Activated gamma-delta T cell (primary cell): ENCODE measurements around the gene RELT.

Experiments used
- DNase-seq: peaks from one replicate; lab custom pipeline; 2025; lab: John Stamatoyannopoulos, UW

RELT gene

DNA sequence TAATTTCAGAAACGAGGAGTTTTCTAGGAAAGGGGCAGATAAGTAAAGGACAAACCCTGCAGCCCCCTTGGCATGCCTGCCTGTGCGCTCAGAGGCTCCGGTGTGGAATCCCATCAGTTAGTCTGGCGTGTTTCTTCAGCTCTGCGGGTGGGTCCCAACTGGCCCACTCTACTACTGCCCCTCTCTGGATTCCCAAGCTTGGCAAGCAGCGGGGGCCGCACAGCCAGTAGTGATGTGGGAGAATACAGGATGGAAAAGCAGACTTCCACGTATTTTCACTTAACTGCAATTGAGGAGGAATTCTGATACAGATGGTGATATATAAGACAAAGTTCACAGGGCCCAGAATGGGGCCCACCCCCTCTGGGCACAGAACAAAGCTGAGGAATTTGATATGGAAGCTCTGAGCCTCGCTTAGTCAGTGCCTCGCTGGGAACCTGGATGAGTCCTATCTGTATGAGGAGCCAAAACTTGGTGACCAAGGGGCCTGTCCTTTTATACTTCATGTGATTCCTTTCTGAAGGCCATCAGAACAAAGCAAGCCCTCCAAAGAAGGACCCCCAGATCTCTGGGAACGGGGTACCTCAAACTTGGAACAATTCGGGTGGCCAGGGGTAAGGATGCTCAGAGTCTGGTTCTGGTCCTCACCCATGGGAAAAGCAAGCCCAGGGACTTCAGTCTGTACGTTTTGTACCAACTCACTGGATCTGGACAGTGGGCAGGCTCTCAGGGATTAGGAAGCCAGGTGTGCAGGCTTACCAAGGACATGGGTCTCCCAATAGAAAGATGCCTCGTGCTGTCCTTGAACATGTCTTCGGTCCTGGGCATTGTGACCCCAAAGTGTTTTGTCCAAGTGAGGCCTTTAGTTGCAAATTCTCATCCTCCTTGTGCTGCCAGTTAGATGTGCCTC is 26.0 kb downstream of the RELT start:
- no peak for DNase-seq

DNA sequence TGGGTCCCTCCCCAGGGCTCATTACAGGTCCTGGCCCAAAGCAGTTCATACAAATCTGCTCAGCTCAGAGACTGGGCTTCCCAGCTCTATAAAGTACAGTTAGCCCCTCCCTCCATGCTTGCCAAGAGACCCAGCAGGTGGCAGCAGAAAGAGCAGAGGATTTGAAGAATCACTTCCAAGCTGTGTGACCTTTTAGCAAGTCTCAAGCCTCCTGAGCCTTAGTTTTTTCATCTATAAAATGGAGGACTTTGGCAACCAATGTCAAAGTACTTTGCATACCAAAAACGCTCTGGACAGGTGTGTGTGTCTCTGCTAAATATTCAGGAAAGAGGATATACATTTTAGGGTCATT is 26.6 kb downstream of the RELT start:
- DNase-seq, result no peak

DNA sequence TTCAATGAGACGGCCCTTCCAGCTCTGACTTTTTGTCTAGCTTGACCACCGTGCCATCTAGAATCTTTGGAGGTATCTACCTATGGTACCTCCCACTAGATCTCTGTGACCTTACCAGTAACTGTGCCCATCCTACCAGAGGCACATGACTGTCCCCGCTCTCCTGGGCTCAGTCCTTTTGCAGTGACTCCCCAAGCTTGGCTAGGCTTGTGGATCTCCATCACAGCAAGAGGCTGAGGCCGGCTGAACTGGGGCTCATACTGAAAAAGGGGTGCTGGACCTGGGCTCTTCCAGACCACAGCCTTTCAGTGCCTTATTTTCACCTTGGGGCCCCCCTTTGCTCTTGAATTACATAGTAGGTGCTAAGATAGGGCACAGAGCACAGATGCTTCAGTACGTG is 27.3 kb downstream of the RELT start:
- DNase-seq, result no peak

DNA sequence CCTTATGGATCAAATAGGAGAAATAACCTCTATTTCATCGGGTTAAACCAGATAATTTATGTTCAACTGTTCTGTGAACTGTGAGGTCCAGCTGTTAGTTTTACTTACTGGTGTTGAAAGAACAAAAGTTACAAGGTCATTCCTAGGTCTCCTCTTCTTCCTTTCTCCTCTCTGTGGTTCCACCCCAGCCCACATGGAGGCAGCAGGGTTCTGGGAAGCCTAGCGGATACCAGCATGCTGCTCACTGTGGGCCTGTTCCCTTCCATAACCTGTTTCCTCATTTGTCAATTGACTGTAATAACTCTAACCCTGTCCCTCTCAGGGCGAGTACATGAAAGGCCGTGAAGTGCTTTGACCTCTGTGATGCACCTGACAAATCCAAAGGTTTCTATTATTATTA is 27.8 kb downstream of the RELT start:
- no peak for DNase-seq

DNA sequence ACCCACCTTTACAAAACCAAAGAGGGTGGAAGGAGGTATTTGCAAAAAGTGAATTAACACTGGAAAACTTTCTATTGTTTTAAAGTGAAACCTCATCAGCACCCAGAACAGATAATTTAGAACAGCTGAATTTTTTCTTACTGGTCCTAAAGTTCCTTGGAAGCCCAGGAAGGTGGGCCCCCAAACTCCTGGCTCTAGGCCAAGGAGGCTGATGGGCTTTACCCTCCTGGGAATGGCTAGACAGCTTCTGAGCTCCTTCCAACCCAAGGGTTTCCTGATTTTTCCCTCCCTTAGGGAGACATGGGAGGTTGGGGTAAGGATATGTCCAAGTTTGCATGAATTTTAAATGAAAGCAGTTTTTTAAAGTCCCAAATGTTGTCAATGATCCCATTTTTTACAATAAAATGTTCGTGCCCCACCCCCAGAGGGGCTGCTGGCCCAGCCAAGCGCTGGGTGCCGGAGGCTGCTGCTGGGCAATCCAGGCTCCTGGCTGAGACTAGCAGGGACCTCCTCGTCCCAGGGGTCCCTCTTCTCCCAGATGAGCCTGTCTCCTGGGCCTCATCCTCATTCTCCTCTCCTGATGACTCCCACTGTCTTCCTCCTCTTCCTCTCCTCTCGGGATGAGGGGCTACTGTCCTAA is 28.4 kb downstream of the RELT start:
- DNase-seq, result no peak

DNA sequence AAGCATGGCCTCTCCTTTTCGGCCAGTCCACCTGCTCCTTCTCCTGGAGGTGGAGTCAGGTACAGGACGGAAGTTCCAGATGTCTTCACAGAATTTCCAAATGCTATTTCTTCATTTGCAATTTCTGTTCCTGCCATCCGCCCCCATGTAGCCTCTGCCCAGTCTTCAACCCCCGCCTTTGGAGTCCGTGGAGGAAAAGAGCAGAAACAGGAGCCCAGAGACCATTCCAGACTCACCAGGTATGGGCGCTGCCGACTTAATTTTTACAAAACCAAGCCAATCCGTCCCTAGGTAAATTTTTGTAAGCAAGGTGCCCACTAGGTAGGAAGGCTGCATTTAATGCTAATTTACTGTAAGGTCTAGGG is 28.9 kb downstream of the RELT start:
- no peak for DNase-seq

DNA sequence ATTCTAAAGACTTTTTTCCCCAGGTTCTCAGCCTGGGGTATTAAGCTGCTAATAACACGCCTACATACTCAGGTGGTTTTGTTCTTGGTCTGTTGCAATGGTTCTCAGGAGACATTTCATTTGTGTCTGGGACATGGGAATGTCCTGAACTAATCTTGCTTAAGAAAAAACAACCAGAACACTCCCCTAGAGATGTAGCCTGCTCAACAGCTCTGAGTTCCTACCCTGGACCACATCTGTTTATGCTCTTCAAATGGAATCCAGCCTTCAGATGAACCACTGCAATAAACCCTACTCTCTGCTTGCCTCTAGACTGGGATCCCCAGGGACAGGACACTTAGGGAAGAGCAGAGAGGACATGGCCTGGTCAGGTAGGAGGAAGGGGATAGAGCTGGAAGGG is 29.9 kb downstream of the RELT start:
- no peak for DNase-seq

DNA sequence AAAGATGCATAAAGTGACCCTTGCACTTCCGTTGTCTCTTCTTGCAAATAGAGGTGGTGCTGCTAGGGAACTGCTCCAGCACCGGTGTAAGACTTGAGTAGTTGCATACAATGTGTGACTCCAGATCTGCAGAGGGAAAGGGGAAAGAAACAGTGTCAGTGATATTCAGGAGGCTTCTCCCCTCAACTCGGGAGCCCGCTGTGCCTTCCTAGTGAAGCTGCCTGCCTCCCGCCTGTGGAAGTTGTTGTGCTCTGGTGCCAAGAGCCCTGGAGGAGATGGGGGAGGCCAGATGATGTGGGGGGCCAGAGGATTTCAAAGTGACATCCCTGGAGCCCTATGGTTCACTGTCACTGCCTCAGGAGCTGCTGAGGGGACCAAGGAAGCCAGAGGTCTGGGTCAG is 30.4 kb downstream of the RELT start:
- no peak for DNase-seq

DNA sequence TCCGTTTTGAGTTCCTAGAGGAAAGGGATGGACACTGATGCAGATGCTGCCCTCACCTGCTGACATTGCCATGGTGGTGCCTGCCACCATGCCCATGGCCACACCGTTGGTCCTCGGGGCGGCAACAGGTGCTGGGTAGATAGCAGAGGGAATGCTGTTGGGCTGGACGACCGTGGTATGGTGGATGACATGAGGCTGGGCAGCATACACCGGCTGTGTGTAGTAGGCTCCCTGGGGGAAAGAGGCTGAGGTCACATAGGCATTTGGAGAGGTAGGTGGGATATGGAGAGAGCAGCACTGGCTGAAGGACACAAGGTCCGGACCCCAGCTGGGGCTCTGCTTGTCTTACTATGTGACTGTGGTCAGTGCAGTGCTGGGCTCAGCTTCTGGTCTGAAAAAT is 33.2 kb downstream of the RELT start:
- DNase-seq, result no peak

DNA sequence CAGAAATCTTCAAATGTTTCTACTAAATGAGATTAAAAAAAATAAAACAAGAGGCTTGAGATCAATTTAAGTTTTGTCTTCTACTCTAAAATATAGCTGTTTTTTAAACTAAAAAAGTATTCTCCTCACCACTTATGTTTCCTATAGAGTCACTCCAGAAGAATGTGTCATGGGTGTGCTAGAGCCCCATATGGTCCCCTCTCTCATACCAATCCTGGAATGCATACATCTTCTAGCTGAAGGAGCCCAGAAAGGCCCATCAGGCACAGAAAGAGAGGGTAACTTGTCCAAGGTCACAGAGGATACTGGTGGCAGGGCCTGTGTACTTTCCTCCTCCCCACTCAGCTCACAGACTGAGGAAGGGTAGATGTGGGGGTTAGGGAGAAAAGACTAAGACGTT is 34.4 kb downstream of the RELT start:
- no peak for DNase-seq

DNA sequence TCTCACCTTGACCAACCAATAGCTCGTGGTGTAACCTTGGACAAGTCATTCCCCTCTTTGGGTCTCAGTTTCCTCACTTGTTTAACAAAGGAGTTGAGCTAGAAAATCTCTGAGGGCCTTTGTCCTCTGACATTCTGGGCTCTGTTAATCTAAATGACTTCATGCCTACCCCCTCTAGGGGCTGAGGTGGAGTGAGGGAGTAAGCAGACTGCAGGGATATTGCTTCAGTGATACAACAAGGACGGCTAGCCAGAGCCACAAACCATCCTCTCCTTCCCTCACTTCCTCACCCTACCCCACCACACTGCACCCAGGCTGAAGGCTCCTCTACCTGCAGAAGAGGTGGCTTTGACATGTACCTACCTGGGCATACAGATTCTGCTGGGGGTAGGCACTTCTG is 34.8 kb downstream of the RELT start:
- no peak for DNase-seq

DNA sequence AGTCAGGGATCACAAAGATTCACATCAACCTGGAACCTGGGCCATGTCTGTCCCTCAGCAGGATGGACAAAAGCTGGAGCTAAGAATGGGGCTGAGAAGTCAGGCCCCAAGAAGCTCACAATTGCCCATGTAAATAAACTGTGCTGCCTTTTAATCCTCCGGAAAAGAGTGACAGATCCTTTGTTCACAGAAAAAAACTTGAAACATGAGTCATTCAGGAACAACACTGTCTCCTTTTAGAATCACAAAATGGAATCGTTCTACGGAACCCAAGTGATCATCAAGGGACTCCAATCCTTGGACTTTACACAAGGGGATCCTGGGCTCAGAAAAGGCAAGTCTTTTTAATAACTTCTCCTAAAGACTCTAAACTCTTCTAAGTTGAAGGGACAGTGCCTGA is 36.1 kb downstream of the RELT start:
- DNase-seq, result no peak

DNA sequence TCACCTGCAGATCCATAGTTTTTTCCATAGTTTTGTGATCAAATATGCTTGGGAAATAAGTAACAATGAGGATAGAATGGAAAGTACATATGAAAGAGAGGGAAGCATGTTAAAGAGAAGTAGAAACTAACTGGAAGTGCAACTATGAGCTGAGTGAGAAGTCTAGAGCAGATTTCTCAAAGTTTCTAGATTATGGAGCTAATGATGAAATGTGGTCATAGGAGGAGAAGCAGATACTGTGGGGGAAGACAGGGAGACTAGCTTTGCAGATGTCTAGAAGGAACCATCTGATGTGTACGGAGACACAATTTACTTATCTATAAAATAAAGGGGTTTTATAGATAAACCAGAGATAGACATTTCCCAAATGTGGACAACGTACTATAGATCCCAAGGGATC is 37.1 kb downstream of the RELT start:
- no peak for DNase-seq

DNA sequence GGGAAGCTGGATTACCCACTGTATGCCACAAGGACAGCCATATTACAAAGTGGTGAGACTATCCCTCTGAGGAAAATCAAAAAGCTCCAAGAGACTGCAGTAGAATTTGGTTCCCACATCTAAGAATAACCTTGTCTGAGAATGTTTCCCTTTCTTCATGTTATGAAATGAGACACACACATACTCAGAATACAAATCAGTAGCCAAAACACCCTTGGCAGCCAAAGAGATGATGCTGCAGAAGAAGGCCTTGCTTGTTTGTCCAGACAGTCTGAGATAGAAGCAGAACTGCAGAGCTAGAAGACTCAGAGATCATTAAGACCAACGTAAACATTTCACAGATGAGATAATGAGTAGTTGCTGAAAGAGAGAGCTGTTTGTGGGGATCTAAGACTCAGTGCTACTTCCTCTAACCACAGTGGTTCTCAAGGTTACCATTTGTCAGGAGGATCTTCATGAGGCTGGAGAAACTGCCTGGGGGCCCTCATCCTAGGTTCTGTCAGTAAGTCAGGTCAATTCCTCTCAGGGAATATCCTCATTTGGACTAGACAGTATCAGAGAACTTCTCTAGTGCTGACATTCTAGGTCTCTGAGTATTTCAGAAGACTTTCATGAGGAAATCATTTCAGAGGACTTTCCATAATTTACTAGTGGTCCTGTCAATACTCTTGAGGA is 38.9 kb downstream of the RELT start:
- DNase-seq, result no peak

DNA sequence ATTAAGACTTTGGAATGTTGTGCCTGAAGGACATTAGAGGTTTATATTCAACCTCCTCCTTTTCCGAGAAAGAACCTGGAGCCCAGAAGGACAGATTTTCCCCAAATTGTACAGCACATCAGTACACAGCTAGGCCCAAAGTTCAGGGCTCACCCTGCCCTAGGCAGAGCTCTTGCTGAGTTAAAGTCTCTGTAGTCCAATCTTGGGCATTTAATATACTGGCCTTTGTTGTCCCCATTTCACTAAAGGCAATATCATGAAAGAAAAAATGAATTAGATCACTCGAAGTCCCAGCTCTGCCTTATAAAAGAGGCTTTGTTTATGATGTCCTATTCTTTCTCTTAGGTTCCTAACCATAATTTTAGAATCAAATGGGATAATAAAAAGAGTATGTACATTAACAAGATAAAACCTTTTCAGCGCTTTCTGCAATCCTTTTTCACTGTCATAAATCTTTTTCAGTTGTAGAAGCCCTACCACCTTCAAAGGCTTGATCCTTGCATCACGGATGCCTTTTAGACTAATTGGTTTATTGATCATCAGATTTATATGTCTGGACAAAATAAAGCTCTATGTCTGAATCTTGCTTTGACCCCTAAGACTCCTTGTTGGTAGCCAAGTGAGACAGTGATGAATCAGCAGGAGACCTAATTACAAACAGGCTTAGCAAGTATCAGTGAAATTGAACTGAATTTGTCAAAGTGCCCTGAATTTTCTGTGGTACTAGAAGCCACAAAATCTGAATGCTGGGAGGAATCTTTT is 39.8 kb downstream of the RELT start:
- DNase-seq, result no peak

DNA sequence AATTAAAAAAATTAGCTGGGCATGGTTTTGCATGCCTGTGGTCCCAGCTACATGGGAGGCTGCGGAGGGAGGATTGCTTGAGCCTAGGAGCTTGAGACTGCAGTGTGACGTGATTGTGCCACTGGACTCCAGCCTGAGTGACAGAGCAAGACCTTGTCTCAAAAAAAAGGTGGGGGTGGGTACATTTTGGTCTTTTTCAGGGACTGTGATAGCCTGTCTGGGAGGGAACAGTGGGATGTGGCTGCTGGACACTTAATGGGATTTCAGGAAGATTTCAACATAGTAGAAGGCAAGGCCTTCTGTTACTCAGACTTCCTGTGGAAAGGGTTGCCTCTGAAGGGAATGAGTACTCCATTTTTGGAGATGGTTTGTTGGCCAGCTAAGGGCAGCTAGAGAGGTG is 40.6 kb downstream of the RELT start:
- no peak for DNase-seq

DNA sequence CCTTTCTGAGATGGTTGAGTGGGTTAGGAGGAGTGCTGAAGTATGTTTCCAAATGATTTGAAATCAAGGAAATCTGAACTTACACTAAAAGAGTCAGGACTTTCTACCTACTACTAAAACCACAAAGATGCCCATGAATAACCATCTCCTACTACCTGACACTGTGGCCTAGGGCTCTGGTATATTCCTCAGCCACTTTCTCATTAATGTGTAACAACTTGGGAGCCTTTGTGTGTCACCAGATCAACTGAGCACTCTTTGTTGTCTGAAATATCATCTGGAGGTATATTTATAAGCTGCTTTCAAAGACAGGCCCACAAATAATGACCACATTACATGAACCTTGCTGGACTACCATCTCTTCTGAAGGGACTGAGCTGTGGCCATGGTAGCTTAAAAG is 43.9 kb downstream of the RELT start:
- no peak for DNase-seq

DNA sequence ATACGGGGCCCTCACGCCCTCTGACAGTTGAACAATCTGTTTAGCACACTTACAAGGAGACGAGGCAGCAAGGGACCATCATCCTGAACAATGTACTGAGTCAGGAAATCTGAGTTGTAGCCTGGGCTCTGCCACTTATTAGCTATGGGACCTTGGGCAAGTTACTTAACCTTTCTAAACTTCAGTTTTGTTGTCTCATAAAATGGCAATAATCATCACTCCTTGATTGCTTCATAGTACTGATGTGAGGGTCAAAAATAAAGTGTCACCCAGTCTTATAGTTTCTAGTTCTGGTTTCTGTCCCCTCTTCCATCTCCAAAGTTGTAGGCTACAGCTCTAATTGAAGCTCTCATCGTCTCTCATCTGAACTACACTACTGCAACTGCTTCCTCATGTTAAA is 46.7 kb downstream of the RELT start:
- DNase-seq, result no peak

DNA sequence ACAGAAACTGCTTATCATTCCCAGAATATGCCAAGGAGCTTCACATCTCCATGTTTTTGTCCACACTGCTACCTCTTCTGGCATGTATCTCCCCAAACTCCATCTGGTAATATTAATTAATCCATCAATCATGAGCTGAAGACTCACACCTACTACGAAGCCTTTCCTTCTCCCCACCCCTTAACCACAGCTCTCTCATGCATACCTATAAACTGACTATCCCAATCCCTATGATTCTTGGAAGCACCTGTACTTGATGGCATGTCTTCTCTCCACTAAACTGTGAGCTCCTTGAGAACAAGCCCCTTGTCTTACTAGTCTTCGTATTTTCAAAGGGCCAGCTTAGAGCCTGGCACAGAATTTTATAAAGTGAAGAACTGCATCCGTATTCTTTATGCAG is 47.3 kb downstream of the RELT start:
- DNase-seq, result no peak

DNA sequence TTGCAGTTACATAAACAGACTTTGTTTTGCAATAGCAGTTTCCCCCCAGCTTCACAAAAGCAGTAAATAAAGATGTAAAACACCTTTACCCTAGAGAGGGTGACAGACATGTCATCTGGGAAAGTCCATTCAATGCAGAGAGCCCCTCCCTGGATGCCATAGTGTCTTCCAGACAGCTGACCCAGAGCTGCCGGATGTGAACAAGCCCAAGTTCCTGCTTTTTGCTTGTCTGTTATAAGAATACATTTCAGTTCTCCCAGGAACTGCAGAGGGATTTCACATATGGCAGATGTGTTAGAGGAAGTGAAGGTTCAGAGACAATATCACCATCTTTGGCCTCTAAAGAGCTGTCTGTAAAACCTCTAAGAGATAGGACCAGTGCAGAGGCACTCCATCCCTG is 48.9 kb downstream of the RELT start:
- no peak for DNase-seq

DNA sequence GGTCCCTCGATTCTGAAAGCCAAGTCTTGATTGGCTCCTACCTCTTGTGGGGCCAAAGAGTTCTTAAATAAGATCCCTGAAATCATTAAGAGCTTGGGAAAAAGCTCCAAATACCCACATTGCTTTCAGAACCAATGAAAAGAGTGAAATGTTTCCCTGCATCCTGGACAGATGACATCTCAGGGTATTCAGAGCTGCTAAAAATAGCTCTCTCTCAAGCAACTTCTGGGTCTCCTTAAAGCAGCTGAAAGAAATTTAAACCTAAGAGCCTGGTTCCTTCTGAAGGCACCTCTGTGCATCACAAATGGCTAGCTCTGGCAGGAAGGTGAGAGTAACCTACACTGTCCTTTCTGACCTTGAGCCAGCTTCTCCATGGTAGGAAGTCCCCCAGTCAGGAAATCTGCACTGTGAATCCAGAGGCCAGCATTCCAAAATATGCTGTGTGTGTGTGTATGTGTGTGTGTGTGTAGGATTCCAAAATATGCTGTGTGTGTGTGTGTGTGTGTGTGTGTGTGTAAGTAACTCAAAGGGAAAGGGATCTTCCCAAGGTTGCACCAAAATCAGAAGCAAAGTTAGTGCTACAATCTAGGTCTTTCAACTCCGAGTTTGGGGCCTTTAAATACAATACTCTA is 50.1 kb downstream of the RELT start:
- DNase-seq, result no peak

DNA sequence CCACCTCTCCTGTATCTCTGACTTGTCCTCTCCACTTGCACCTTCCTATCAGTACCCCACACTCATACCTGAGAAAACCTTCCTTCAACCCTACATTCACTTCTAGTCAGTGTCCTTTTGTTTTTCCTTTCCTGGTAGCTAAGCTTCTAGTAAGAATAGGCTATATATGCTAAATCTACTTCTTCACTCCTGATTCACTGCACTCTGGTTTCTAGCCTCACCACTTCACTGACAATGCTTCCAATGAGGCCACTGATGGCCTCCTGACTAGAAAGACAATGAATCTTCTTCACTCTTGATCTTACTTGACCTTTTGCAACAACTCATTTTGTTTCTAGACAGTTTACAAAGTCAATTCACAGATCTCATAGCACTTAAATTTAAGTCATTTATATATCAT is 52.0 kb downstream of the RELT start:
- DNase-seq, result no peak
